Measurements from ENCODE around the gene CLNK.

Gene CLNK

GRCh38 chr4:10461850-10462400 is 222.6 kb downstream of the CLNK start:
- Mint-ChIP-seq H3K36me3 (no peaks in the 10 kb centered on the region), H3K9me3 (peaks cover 5% of the 10 kb centered on the region), H3K27me3 (peaks cover 57% of the 10 kb centered on the region), H3K4me3 (peak overlapping the region; percentile 71), H3K4me1 (peaks cover 8% of the 10 kb centered on the region), H3K27ac (no peak overlapping the region)
- no peak for ATAC-seq

- Mint-ChIP-seq H3K4me1 (peaks cover 12% of the 10 kb centered on the region), H3K27me3 (peaks cover 52% of the 10 kb centered on the region), H3K4me3 (peak overlapping the region; percentile 71)
Measured at GRCh38 chr4:10461091-10461849, 223.3 kb downstream of the CLNK start.

GRCh38 chr4:10460313-10461047 is 224.1 kb downstream of the CLNK start:
- Mint-ChIP-seq H3K4me1 (peaks cover 14% of the 10 kb centered on the region), H3K27ac (no peak overlapping the region), H3K9me3 (peaks cover 5% of the 10 kb centered on the region), H3K4me3 (no peak overlapping the region), H3K27me3 (peaks cover 49% of the 10 kb centered on the region), H3K36me3 (no peaks in the 10 kb centered on the region)
- ATAC-seq, result no peak

More at GRCh38 chr4:10461091-10461849, 223.3 kb downstream of the CLNK start:
- peak; percentile 82 for ATAC-seq
- peaks cover 5% of the 10 kb centered on the region for H3K9me3 Mint-ChIP-seq
- H3K36me3 Mint-ChIP-seq, result no peaks in the 10 kb centered on the region
- H3K27ac Mint-ChIP-seq, result no peak overlapping the region

DNA sequence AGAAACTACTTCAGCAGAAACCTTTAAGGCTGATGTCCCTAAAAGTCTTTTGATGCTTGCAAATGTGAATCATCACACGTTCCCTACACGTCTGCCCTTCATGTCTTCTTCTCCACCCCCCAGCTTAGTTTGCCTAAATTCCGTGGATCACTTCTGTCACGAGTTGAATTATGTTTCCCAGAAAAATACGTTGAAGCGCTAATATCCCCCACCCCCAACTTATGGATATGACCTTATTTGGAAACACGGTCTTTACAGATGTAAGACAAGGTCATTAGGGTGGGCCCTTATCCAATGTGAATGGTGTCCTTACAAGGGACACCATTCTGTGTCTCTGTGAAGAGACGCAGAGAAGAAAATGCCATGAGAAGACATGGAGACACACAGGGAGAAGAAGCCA is 225.3 kb downstream of the CLNK start:
- Mint-ChIP-seq H3K27ac (no peak overlapping the region), H3K27me3 (peaks cover 37% of the 10 kb centered on the region), H3K9me3 (peaks cover 6% of the 10 kb centered on the region), H3K4me3 (no peak overlapping the region), H3K36me3 (peaks cover 11% of the 10 kb centered on the region), H3K4me1 (peaks cover 23% of the 10 kb centered on the region)
- ATAC-seq, result no peak

GRCh38 chr4:10458177-10458576 is 226.4 kb downstream of the CLNK start:
- peaks cover 5% of the 10 kb centered on the region for H3K9me3 Mint-ChIP-seq
- H3K27ac Mint-ChIP-seq, result no peak overlapping the region
- H3K4me1 Mint-ChIP-seq, result peaks cover 28% of the 10 kb centered on the region
- peak overlapping the region; percentile 77 for H3K4me3 Mint-ChIP-seq
- ATAC-seq, result no peak
- H3K27me3 Mint-ChIP-seq, result peaks cover 26% of the 10 kb centered on the region
- peaks cover 20% of the 10 kb centered on the region for H3K36me3 Mint-ChIP-seq

DNA sequence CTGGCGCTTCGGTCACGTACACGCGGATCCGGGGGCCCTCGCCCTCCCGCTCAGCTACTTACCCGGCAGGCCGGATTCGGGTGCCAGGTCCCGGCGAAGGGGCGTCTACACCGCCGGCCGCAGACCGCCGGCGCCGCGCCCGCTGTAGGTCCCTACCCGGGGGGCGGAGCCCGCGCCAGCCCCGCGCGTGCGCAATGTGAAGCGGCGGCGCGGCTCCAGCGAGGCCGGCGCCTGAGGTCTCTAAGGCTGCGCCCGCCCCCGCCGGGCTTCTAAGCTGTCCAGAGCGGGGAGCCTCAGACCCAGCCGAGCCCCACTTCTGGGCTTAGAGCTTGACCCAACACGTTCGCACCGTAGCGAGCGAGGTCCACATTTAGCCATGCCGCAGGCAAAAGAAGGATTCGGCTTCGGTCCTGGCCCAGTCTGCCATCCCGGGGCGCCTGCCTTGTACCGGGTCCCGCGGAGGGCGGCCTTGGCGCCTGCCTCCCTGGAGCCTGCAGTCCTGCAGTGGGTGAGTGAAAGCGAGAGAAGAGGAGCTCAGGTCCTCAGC is 227.2 kb downstream of the CLNK start, which contains the start of gene ZNF518B:
TSS of gene ZNF518B (minus strand) at position 172 of the 547 bp plus-strand sequence. CDS start 11,098 bp downstream, outside the sequence.
- H3K4me1 Mint-ChIP-seq, result peaks cover 28% of the 10 kb centered on the region

DNA sequence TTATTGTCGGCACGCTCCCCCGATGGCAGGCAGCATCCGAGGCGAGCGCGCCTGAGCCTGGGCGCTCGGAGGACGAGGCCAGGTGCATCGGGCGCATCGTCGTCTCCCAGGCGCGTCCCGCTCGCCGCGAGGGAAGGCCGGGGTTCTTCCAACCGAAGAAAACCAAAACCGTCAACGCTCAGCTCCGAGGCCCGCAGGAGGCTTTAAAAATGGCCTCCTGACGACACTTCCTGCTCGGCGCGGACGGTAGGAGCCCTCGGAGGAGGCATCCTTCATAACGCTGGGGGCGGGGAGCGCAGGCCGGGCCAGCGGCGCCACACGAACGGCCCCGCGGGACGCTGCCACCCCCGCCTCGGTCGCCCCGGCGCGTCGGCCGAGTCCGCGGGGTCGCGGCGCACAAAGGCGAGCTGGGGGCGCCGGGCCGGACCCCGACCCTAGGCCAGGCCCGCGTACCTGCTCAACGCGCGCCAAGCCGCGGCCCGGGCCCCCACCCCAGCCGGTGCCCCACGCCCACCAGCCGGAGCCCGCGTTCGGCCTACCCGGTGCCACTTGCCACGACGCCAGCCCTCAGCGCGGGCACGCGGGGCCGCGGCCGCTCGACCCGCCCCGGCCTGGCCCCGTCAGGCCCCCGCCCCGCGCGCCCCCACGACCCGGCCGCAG is 227.8 kb downstream of the CLNK start:
- Mint-ChIP-seq H3K36me3 (peaks cover 35% of the 10 kb centered on the region), H3K27me3 (peaks cover 11% of the 10 kb centered on the region), H3K9me3 (peaks cover 2% of the 10 kb centered on the region), H3K27ac (peak overlapping the region; percentile 92), H3K4me3 (peak overlapping the region; percentile 83), H3K4me1 (peaks cover 28% of the 10 kb centered on the region)
- ATAC-seq, result peak; percentile 85

More for the DNA sequence above, 227.2 kb downstream of the CLNK start, which contains the start of gene ZNF518B:
- Mint-ChIP-seq H3K36me3 (peaks cover 29% of the 10 kb centered on the region), H3K9me3 (peaks cover 4% of the 10 kb centered on the region), H3K27me3 (peaks cover 17% of the 10 kb centered on the region), H3K4me3 (peak within 1 kb of the TSS; percentile 83), H3K27ac (peak within 1 kb of the TSS; percentile 92)
- peak; percentile 89 for ATAC-seq

GRCh38 chr4:10456260-10456594 is 228.3 kb downstream of the CLNK start:
- H3K27me3 Mint-ChIP-seq, result peaks cover 6% of the 10 kb centered on the region
- H3K27ac Mint-ChIP-seq, result peak overlapping the region; percentile 92
- H3K36me3 Mint-ChIP-seq, result peaks cover 38% of the 10 kb centered on the region
- no peak for ATAC-seq
- H3K4me3 Mint-ChIP-seq, result peak overlapping the region; percentile 83
- peaks cover 2% of the 10 kb centered on the region for H3K9me3 Mint-ChIP-seq
- H3K4me1 Mint-ChIP-seq, result peaks cover 28% of the 10 kb centered on the region

GRCh38 chr4:10455133-10455532 is 229.4 kb downstream of the CLNK start:
- H3K27me3 Mint-ChIP-seq, result peaks cover 6% of the 10 kb centered on the region
- H3K4me1 Mint-ChIP-seq, result peaks cover 28% of the 10 kb centered on the region
- peaks cover 49% of the 10 kb centered on the region for H3K36me3 Mint-ChIP-seq
- H3K4me3 Mint-ChIP-seq, result no peak overlapping the region
- no peak for ATAC-seq
- no peak overlapping the region for H3K27ac Mint-ChIP-seq
- peaks cover 2% of the 10 kb centered on the region for H3K9me3 Mint-ChIP-seq

GRCh38 chr4:10454726-10455125 is 229.8 kb downstream of the CLNK start:
- Mint-ChIP-seq H3K4me1 (peaks cover 28% of the 10 kb centered on the region), H3K36me3 (peaks cover 53% of the 10 kb centered on the region), H3K27me3 (peaks cover 6% of the 10 kb centered on the region), H3K4me3 (no peak overlapping the region), H3K27ac (no peak overlapping the region), H3K9me3 (peaks cover 2% of the 10 kb centered on the region)
- no peak for ATAC-seq

- Mint-ChIP-seq H3K27ac (no peak overlapping the region), H3K9me3 (peaks cover 5% of the 10 kb centered on the region), H3K4me1 (peaks cover 28% of the 10 kb centered on the region), H3K27me3 (peaks cover 6% of the 10 kb centered on the region), H3K4me3 (no peak overlapping the region), H3K36me3 (peaks cover 59% of the 10 kb centered on the region)
- no peak for ATAC-seq
Measured at GRCh38 chr4:10454121-10454520, 230.4 kb downstream of the CLNK start.

GRCh38 chr4:10448991-10449390 is 235.6 kb downstream of the CLNK start:
- Mint-ChIP-seq H3K9me3 (peaks cover 12% of the 10 kb centered on the region), H3K36me3 (peaks cover 97% of the 10 kb centered on the region), H3K4me3 (no peak overlapping the region), H3K27ac (no peak overlapping the region), H3K4me1 (peaks cover 2% of the 10 kb centered on the region), H3K27me3 (no peaks in the 10 kb centered on the region)
- no peak for ATAC-seq

- H3K27me3 Mint-ChIP-seq, result no peaks in the 10 kb centered on the region
- peaks cover 25% of the 10 kb centered on the region for H3K9me3 Mint-ChIP-seq
- H3K27ac Mint-ChIP-seq, result no peak overlapping the region
- H3K4me3 Mint-ChIP-seq, result no peak overlapping the region
- H3K4me1 Mint-ChIP-seq, result peaks cover 7% of the 10 kb centered on the region
- ATAC-seq, result no peak
- peaks cover 85% of the 10 kb centered on the region for H3K36me3 Mint-ChIP-seq
Measured at GRCh38 chr4:10442976-10443375, 241.6 kb downstream of the CLNK start.

GRCh38 chr4:10441512-10441911 is 243.1 kb downstream of the CLNK start:
- Mint-ChIP-seq H3K4me1 (peaks cover 7% of the 10 kb centered on the region), H3K4me3 (no peak overlapping the region), H3K36me3 (peaks cover 77% of the 10 kb centered on the region), H3K27ac (no peak overlapping the region), H3K27me3 (no peaks in the 10 kb centered on the region), H3K9me3 (peaks cover 20% of the 10 kb centered on the region)
- ATAC-seq, result no peak

DNA sequence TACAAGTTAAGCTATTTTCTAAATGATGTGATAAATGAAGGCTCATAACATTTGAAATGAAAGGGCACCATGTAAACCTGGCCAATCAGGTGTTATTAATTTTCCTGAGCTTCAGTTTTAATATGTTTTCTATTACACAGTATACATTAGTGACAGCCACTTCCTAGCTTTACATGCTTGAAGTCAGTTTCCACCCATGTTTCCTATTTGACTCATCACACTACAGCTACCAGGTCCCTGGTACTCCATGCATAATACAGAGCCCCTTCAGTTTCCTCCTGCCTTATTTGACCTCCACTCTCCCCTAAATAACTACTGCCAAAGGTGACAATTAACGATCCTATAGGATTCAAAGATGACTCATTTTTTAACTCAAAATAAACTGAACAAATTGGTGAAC is 245.6 kb downstream of the CLNK start:
- no peak overlapping the region for H3K4me3 Mint-ChIP-seq
- no peaks in the 10 kb centered on the region for H3K27me3 Mint-ChIP-seq
- ATAC-seq, result no peak
- peaks cover 17% of the 10 kb centered on the region for H3K9me3 Mint-ChIP-seq
- H3K36me3 Mint-ChIP-seq, result peaks cover 51% of the 10 kb centered on the region
- peaks cover 7% of the 10 kb centered on the region for H3K4me1 Mint-ChIP-seq
- H3K27ac Mint-ChIP-seq, result no peak overlapping the region

Measured in stimulated activated memory B cell treated with anti-CD40 and anti-IgM and Interleukin-4, amounts not matched to agents 10 μg/mL and 1 μg/mL and 100 μg/mL, for 72 hours (primary cell).